HG02885 (cell line): Measurements from ENCODE around the gene BRD9.
"Not testable (repeated sequence)": the region's sequence is repeated elsewhere in the genome, so short reads cannot be mapped to it uniquely, and the experiment has no call there.

Experiments used
- ATAC-seq: cut with Tn5 transposase; IDR thresholded peaks from one replicate; pipeline ENCODE4 v1.9.1; 2021; ENCODE audit warnings: mild to moderate bottlenecking; ENCODE audit not compliant: unreplicated experiment, poor library complexity

The BRD9 gene

GRCh38 chr5:861442-862366 lies 30.9 kb downstream of the BRD9 start:
- no peak for ATAC-seq

- ATAC-seq: no peak
Observed at GRCh38 chr5:860506-861150, 32.0 kb downstream of the BRD9 start.

- no peak for ATAC-seq
Observed at GRCh38 chr5:859798-860296, 32.8 kb downstream of the BRD9 start.

GRCh38 chr5:859391-859790 lies 33.2 kb downstream of the BRD9 start:
- no peak for ATAC-seq

GRCh38 chr5:858726-859125 lies 33.9 kb downstream of the BRD9 start:
- ATAC-seq: no peak

- ATAC-seq: no peak
Observed at GRCh38 chr5:856531-857425, 35.8 kb downstream of the BRD9 start.

GRCh38 chr5:855771-856530 lies 36.6 kb downstream of the BRD9 start:
- no peak for ATAC-seq

GRCh38 chr5:854966-855743 lies 37.4 kb downstream of the BRD9 start:
- ATAC-seq: no peak

GRCh38 chr5:854217-854616 lies 38.4 kb downstream of the BRD9 start:
- no peak for ATAC-seq

- ATAC-seq: not testable (repeated sequence)
Observed at GRCh38 chr5:853416-854090, 39.0 kb downstream of the BRD9 start.

GRCh38 chr5:852431-853401 lies 39.9 kb downstream of the BRD9 start:
- no peak for ATAC-seq

GRCh38 chr5:852018-852417 lies 40.6 kb downstream of the BRD9 start:
- no peak for ATAC-seq

GRCh38 chr5:851553-851952 lies 41.0 kb downstream of the BRD9 start:
- no peak for ATAC-seq

- ATAC-seq: no peak
Observed at GRCh38 chr5:851076-851475, 41.5 kb downstream of the BRD9 start.

- ATAC-seq: no peak
Observed at GRCh38 chr5:850511-851006, 42.0 kb downstream of the BRD9 start, which contains the start of gene ZDHHC11. Gene ZDHHC11 (minus strand): TSS chr5:850986. CDS start chr5:850602, 384 bp downstream.

GRCh38 chr5:849651-850301 lies 42.8 kb downstream of the BRD9 start:
- no peak for ATAC-seq
